NCI-H526 (cell line): Measurements from ENCODE around the gene ACOT11.
"Not testable (repeated sequence)": the region's sequence is repeated elsewhere in the genome, so short reads cannot be mapped to it uniquely, and the experiment has no call there.

Experiments
- DNase-seq, 2 experiments: peaks; one replicate each; lab custom pipeline; 2025; lab: John Stamatoyannopoulos, UW

The ACOT11 gene

DNA sequence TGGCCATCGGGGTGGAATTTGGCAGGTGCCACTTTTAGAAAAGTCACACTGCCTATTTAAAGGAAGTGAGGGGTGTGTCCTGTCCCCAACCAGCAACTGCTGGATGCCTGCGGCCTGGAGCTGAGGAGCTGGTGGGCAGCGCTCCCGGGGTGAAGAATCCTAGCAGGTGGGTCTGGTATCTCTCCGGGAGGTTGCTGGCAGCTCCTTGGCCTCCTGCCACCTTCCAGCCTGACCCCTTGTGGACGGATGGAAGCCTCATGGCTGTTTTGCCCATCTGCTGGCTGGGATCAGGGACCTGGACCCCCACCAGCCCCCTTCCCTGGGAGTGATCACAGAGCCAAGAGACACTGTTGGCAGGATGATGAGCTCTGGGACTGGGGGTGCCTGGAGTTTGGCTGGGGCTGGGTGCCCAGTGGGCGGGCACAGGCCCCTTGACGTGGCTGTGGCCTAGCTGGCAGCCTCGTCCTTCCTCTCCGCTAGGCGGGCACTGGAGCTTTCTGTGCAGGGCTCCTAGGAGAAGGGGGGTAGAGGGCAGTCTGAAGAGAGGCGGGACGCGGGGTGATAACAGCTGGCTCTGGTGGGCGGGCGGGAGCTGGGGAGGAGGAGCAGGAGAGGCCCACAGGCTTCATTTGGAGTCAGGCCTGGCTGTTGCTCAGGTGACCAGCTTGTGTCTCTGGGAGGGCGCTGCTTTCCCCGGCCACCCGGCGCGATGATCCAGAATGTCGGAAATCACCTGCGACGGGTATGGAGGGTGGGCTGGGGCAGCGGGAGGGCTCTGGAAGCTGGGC, at the start of gene ACOT11:
ACOT11 (plus strand) TSS at position 628 of the 788 bp plus-strand sequence; CDS start at position 710, 82 bp downstream.
- peak in 1 of 2 experiments; percentile 70 for DNase-seq

DNA sequence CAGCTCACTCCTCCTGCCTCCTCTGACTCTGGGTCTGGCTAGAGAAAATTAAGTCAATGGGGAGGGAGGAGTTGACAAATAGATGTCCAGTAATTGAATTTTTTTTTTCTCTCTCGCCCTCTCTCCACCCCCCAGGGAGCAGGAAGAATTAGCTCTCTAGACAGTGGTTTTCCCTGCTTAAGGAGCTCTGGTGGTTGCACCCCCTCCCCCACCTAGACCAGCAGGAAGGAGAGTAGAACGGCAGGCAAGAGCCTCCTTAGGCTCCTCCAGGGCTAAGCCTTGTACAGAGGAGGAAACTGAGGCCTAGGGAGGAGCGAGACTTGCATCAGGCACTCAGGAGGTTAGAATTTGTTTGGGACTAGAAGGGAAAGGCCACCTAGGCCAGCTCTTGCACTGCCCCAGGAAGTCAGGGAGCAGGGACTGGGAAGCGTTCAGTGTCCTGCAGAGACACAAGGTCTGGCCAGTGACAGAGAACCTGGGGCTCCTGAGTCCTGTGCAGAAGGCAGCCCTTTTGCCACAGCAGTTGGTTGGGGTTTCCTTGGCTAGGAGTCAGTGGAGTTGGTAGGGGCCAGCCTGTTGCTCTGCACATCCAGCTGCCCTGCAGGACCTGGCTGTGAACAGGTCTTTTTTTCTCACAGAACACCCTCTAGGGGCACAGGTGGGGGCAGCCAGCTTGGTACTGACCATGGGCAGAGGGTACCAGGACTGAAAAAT, 49.5 kb upstream of the ACOT11 start:
- no peak for DNase-seq

DNA sequence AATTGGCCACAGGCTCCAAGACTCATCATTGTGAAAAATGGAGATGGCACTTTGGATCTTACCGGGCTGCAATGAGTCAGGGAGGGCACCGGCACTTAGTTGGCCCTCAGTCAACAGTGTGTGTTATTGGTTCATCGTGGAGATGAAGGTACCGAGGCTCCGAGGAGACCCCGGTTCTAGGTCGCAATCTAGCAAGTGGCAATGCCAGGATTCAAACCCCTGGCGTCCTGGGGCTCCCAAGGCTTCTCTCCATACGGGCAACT, 49.0 kb upstream of the ACOT11 start:
- no peak for DNase-seq

DNA sequence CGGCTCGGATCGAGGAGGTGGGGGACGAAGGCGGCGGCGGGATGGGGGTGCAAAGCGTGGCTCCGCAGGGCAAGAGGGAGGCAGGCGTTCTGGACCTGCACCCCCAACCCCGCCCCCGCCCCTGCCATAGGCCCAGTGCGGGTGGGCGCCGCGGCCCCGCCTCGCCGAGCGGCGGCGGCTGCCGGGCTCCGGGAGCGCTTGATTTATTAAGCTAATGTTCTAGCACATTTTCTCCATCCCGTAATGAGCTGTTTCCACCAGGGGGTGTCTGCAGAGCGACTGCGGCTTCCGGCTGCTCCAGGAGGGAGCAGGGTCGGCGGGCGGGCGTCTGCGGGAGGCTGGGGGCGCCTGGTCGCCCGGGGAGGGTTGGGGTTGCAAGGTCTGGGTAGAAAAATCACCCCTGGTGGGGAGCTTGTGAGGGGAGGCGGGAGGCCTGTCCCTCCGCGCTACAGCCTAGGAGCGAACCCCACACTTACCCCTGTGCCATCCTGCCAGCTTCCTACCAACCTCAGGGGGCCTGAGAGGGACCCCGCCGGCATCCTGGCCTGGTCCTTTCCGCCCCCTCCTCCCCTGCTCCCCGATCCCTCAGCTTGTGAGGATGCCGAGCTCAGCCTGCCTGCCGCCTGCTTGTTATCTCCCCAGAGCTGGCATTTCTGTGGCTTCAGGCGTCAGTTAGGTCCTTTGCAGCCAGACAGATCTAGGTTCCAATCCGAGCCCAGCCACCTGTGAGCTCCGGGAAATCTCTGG, 48.5 kb upstream of the ACOT11 start:
- DNase-seq: peak in 1 of 2 experiments; percentile 78

DNA sequence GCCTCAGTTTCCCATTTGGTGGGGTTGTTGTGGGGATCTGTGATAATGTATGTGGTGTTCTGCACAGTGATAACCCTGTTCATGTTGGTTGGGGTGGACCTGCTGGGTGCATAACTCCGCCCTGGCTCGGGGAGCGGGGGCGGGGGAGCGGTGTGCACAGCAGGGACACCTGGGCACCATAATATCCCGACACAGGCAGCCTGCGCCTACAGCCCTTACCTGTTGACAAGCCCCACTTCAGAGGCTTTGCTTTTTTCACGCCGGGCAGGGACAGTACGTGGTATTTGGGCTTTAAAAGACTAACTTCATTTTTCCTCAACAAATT, 48.0 kb upstream of the ACOT11 start:
- peak in 1 of 2 experiments; percentile 70 for DNase-seq

DNA sequence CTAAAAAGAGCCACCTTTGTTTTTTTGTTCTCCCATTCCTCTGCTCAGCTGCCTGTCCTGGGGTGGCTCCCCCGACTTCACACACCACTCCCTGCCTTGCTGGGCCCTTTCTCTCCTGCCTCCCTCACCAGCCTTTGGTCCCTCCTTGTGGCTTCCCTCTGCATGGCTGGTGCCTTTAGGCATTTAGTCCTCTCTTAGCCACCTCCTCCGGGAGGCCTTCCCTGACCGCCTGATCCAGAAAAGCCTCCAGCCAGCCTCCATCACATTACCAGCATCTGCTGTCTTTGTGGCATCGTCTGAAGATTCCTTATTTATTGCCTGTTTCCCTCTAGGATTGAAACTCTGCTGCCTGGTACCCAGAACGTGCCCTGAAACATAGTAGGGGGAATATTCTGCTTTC, 46.2 kb upstream of the ACOT11 start:
- DNase-seq: no peak

DNA sequence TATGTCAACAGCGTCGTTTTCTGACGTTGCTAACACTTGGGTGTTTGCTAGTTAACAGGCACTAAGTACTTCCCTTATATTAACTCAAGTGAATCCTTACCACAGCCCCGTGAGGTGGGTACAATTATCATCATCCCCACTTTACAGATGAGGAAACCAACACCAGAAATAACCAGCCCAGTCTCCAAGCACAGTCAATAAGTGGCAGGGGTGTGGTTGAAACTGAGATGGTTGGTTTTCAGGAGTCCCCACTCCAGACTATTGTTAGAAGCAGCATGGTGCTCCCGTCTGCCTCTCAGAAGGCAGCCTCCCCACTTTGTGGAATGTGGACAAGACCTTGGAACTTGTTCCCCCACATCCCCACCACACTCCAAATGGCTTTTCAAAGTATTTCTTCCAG, 45.7 kb upstream of the ACOT11 start:
- DNase-seq: no peak

DNA sequence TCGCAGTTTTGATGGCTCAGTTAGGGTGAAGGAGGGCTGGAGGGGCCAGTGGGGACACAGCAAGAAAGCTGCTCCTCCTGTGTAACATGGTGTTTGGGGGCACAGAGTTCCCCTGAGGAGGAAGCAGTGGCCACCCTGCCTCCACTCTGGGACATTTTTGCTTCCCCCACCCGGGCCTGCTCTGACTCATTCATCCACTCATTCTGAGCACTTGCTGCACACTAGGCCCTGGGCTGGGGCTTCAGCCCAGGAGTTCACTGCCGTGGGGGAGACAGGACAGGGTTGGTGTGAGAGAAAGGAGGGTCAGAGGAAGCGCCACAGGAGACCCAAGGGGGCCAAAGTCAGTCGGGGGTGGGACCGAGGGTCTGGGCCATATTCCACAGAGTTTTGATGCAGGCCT, 41.4 kb upstream of the ACOT11 start:
- DNase-seq: no peak

DNA sequence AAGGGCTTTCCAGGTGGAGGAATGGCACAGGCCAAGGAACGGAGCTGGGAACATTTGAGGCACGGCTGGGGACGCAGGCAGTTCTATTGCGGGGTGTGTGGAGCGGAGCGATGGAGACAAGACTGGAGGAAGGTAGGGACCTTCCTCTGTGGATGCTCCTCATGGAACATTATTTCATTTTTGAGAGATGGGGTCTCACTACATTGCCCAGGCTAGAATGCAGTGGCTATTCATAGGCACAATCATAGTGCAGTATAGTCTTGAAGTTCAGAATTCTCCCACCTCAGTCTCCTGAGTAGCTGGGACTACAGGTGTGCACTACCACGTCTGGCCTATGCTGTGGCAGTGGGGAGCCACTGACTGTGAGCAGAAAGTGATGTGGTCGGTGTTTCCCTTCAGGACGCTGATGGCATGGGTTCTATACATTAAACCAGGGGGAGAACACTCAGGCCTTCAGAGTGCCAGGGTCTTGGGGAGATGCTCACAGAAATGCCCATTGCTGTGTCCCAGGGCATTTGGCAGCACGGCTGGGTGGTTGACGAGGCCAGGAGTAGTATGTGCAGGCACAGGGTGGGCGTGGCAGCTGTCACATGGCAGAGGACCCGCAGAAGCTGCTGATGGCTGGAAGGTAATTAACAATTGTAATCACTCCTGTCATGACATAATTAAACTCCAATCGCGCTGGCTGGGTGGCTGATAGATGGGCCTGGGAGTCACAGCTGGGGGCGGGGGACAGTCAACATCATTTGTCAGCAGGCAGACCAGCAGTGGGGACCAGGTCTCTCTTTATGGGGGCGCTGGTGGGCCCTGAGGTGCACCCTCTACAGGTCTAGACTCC, 40.8 kb upstream of the ACOT11 start:
- no peak for DNase-seq

DNA sequence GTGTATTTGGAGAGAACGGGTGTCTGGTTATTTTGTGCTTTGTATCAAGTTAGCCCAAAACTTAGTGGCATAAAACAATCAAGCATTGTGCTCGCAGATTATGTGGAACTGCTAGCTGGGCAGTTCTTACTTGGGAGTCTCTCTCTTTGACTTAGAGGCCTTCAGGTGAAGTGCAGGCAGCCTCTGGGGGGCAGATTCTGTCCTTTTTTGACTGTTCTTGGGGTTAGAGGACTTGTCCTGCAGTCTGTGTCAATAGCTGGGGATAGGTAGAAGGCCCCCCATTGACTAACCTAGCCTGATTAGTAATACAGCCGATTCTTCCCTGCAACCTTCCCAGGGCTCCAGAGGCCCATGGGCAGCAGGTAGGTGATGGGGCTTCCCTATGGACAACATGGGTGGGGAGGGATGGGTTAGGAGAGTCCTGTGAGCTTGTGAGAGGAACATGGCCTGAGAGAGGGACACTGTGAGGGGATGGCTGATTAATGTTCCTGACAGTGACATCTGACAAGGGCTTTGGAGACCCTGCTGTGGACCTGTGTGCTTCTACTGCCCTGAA, 37.2 kb upstream of the ACOT11 start:
- DNase-seq: no peak

DNA sequence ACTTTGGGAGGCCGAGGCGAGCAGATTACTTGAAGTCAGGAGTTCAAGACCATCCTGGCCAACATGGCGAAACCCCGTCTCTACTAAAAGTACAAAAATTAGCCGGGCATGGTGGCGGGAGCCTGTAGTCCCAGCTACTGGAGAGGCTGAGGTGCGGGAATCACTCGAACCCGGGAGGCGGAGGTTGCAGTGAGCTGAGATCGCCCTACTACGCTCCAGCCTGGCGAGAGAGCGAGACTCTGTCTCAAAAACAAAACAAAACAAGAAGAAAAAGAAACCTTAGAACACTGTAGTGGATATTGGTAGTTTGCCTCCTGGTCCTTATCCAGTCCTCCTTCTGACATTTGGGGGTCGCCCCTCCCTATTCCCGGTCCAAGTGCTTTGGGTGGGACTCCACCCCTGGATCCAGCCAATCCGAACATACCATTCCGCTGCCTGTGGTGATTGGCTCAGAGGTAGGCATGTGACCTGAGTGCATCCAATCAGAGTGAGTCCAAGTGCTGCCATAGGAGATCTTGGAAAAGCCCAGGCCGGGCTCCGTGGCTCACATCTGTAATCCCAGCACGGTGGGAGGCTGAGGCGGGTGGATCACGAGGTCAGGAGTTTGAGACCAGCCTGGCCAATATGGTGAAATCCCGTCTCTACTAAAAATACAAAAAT, 34.0 kb upstream of the ACOT11 start:
- DNase-seq: not testable (repeated sequence)

DNA sequence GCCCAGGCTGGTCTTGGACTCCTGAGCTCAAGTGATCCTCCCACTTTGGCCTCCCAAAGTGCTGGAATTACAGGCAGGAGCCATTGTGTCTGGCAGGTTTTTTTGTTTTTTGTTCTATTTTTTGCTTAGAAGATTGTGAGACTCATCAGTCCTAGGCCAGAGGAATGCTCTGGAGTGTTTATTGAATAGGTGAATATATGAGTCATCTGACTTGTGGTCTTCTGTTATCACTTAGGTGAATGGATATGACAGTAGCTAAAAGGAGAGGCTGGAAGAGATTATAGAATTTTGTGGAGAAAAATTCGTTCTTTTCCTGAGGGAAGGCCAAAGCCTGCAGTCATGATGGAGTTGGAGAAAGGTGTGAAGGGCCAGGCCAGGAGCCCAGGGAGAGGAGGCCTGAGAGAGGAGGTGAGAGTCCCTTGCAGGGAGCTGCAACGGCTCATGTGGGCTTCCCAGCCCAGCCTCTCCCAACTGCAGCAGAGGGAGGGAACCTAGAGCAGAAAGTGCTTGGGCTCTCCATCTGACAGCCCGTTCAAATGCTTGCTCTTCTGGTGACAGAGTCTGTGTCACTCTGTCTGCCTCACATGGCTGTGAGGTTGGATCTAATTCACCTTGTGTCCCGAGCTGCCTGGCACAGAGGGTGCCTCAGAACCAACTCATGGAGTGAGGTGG, 31.6 kb upstream of the ACOT11 start:
- DNase-seq: no peak

DNA sequence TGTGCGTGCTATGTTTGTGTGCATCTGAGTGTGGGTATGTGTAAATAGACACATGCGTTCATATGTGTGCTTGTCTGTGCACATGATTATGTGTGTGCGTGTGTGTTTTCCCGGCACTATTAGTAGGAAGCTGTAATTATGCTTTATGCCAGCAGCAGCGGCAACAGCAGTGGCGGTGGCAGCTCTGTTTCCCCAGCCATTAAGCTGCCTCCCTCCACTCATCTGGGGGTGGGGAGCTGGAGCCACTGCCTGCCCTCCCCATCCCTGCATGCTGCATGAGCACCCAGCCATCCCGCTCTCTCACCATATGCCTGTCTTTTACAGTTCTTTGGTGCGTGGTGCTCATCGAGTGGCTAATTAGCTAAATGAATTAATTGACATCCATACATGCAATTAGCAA, 30.5 kb upstream of the ACOT11 start:
- no peak for DNase-seq

DNA sequence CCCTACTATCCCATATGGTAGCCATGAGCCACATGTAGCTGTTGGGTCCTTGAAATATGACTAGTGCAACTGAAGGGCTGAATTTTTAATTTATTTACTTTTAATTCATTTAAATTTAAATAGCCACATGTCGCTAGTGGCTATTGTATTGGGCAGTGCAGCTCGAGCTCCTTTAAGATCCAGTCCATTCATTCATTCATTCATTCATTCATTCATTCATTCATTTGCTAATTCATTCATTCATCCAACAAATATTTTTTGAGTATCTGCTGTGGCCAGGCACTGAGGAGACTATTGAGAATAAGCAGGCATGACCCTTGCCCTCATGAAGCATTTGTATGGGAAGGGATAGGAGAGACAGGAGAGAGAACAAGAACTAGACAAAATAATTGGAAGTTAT, 29.5 kb upstream of the ACOT11 start:
- DNase-seq: no peak

DNA sequence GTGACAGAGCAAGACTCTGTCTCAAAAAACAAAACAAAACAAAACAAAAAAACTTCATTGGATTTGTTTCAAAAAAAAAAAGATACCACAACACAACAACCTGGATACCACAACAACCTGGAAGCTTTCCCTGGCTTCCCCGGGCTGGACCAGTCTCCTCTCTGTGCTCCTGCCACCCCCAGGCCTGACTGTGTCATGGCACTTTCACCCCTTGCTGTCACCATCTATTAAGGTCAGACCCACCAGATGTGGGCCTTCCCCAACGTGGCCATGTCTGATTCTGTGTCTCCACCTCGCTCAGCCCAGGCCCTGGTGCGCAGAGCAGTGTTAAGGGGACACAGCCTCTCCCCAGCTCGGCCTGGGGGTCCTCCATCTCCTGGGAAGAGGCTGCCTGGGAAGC, 28.3 kb upstream of the ACOT11 start:
- DNase-seq: peak in 1 of 2 experiments; percentile 12

DNA sequence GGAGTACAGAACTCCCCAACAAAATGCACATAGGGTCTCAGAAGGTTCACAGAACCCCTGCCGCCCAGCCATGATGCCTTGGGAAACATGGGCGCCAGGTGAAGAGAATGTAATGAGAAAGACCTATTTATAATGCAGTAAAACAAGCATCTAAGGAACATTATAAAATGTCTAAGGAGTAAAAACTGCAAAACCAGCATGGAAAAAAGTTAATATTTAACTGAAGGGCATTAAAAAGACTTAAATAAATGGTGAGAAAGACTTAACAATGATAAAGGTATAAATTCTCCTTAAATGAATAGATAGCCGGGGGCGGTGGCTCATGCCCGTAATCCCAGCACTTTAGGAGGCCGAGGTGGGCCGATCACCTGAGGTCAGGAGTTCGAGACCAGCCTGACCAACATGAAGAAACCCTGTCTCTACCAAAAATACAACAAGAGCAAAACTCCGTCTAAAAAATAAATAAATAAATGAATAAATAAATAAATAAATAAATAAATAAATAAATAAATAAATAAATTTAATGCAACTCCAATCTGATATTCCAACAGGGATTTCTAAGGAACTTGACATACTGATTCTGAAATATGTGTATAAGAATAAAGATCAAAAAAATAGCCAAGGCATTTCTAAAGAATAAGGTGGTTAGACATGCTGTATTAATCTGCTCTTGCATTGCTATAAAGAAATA, 27.3 kb upstream of the ACOT11 start:
- DNase-seq: no peak

DNA sequence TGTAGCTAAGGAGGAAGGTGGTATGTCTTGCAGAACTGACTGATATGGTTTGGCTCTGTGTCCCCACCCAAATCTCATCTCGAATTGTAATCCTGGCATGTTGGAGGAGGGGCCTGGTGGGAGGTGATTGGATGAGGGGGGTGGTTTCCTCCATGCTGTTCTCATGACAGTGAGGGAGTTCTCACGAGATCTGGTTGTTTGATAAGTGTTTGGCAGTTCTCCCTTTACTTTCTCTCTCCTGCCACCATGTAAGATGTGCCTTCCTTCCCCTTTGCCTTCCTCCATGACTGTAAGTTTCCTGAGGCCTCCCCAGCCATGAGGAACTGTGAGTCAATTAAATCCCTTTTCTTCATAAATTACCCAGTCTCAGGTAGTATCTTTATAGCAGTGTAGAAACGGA, 21.5 kb upstream of the ACOT11 start:
- not testable (repeated sequence) for DNase-seq

DNA sequence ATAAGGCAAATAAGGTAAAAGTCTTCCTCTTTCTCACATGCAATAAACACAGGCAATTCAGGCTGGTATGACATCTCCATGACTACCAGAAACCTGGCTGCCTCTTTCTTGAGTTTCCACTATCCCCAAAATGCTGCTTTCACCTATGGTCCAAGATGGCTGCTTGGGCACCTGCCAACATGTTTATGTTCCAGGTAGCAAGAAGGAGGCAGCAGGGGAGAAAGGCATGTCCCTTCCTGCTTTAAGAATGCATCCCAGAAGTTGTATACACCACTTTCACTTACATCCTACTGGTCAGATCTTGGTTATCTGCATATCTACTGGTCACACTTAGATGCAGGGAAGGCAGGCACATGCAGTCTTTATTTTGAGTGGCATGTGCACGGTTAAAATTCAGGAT, 19.4 kb upstream of the ACOT11 start:
- no peak for DNase-seq

DNA sequence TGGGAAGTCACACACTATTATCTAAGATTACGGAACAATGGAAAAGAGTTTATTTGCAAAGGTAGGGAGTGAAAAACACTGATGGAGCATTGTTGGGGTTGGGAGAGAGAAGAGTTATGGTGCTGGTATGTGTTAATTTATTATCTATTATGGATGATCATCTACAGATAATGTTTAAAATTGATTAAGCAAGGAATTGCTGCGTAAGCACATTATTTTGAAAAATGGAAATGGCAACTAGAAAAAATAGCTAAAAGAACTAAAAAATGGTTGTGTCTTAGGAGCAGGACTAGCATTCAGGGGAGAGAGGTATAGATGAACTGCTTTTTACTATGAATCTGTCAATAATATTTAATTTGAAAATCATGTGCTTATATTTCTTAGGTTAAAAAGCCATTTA, 16.0 kb upstream of the ACOT11 start:
- no peak for DNase-seq

DNA sequence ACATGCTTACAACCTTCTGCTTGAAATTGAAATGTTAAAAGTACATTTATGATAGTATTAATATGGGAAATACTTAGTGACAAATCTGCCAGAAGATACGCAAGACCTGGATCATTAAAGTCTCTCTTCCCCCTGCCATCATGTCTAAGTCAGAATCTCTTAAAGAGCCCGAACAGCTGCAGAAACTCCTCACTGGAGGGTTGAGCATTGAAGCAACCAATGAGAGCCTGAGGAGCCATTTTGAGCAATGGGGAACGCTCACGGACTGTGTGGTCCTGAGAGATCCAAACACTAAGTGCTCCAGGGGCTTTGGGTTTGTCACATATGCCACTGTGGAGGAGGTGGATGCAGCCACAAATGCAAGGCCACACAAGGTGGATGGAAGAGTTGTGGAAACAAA, 11.4 kb upstream of the ACOT11 start:
- DNase-seq: not testable (repeated sequence)
